ENCODE data around the gene FSD1.

Gene FSD1

DNA sequence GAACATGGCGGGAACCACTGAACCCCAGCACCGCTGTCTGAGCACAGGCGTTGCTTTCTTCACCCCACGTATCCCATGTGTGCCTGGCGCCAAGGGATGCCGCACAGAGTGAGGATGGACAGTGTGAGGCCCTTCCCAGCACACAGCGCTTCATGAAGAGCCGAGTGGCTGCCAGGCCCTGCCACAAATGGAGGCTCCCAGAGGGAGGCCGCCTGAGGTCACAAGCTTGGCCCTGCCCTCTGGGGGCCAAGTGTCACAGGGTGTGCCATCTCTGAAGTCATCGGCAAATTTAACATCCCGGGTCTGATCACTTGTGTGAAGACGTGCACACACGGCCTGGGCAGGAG, 63.4 kb downstream of the FSD1 start:
- TF ChIP-seq, protein P1, sequence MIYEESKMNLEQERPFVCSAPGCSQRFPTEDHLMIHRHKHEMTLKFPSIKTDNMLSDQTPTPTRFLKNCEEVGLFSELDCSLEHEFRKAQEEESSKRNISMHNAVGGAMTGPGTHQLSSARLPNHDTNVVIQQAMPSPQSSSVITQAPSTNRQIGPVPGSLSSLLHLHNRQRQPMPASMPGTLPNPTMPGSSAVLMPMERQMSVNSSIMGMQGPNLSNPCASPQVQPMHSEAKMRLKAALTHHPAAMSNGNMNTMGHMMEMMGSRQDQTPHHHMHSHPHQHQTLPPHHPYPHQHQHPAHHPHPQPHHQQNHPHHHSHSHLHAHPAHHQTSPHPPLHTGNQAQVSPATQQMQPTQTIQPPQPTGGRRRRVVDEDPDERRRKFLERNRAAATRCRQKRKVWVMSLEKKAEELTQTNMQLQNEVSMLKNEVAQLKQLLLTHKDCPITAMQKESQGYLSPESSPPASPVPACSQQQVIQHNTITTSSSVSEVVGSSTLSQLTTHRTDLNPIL (CRISPR knock-in tag; IDR thresholded peaks at IDR 0.05; ENCODE audit: low read depth), result no peak
- TF ChIP-seq PPARA (CRISPR knock-in tag; IDR thresholded peaks at IDR 0.05; ENCODE audit: borderline replicate concordance) (no peak), BACH2 (CRISPR knock-in tag; IDR thresholded peaks at IDR 0.05; ENCODE audit: borderline replicate concordance) (no peak), ZC3H10 (CRISPR knock-in tag; IDR thresholded peaks at IDR 0.05) (no peak), GLIS3 (CRISPR knock-in tag; IDR thresholded peaks at IDR 0.05) (no peak), ZNF8 (CRISPR knock-in tag; IDR thresholded peaks at IDR 0.05) (no peak), TCF4 (CRISPR knock-in tag; IDR thresholded peaks at IDR 0.05; ENCODE audit: borderline replicate concordance) (no peak), OSR1 (CRISPR knock-in tag; IDR thresholded peaks at IDR 0.05) (no peak)
- TF ChIP-seq, protein P2, sequence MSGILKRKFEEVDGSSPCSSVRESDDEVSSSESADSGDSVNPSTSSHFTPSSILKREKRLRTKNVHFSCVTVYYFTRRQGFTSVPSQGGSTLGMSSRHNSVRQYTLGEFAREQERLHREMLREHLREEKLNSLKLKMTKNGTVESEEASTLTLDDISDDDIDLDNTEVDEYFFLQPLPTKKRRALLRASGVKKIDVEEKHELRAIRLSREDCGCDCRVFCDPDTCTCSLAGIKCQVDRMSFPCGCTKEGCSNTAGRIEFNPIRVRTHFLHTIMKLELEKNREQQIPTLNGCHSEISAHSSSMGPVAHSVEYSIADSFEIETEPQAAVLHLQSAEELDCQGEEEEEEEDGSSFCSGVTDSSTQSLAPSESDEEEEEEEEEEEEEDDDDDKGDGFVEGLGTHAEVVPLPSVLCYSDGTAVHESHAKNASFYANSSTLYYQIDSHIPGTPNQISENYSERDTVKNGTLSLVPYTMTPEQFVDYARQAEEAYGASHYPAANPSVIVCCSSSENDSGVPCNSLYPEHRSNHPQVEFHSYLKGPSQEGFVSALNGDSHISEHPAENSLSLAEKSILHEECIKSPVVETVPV (CRISPR knock-in tag; IDR thresholded peaks at IDR 0.05), result no peak
- TF ChIP-seq, protein P3, sequence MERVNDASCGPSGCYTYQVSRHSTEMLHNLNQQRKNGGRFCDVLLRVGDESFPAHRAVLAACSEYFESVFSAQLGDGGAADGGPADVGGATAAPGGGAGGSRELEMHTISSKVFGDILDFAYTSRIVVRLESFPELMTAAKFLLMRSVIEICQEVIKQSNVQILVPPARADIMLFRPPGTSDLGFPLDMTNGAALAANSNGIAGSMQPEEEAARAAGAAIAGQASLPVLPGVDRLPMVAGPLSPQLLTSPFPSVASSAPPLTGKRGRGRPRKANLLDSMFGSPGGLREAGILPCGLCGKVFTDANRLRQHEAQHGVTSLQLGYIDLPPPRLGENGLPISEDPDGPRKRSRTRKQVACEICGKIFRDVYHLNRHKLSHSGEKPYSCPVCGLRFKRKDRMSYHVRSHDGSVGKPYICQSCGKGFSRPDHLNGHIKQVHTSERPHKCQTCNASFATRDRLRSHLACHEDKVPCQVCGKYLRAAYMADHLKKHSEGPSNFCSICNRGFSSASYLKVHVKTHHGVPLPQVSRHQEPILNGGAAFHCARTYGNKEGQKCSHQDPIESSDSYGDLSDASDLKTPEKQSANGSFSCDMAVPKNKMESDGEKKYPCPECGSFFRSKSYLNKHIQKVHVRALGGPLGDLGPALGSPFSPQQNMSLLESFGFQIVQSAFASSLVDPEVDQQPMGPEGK (CRISPR knock-in tag; IDR thresholded peaks at IDR 0.05; ENCODE audit: borderline replicate concordance), result no peak
- TF ChIP-seq, protein P4, sequence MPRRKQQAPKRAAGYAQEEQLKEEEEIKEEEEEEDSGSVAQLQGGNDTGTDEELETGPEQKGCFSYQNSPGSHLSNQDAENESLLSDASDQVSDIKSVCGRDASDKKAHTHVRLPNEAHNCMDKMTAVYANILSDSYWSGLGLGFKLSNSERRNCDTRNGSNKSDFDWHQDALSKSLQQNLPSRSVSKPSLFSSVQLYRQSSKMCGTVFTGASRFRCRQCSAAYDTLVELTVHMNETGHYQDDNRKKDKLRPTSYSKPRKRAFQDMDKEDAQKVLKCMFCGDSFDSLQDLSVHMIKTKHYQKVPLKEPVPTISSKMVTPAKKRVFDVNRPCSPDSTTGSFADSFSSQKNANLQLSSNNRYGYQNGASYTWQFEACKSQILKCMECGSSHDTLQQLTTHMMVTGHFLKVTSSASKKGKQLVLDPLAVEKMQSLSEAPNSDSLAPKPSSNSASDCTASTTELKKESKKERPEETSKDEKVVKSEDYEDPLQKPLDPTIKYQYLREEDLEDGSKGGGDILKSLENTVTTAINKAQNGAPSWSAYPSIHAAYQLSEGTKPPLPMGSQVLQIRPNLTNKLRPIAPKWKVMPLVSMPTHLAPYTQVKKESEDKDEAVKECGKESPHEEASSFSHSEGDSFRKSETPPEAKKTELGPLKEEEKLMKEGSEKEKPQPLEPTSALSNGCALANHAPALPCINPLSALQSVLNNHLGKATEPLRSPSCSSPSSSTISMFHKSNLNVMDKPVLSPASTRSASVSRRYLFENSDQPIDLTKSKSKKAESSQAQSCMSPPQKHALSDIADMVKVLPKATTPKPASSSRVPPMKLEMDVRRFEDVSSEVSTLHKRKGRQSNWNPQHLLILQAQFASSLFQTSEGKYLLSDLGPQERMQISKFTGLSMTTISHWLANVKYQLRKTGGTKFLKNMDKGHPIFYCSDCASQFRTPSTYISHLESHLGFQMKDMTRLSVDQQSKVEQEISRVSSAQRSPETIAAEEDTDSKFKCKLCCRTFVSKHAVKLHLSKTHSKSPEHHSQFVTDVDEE (CRISPR knock-in tag; IDR thresholded peaks at IDR 0.05), result no peak
- no peak for ATAC-seq

DNA sequence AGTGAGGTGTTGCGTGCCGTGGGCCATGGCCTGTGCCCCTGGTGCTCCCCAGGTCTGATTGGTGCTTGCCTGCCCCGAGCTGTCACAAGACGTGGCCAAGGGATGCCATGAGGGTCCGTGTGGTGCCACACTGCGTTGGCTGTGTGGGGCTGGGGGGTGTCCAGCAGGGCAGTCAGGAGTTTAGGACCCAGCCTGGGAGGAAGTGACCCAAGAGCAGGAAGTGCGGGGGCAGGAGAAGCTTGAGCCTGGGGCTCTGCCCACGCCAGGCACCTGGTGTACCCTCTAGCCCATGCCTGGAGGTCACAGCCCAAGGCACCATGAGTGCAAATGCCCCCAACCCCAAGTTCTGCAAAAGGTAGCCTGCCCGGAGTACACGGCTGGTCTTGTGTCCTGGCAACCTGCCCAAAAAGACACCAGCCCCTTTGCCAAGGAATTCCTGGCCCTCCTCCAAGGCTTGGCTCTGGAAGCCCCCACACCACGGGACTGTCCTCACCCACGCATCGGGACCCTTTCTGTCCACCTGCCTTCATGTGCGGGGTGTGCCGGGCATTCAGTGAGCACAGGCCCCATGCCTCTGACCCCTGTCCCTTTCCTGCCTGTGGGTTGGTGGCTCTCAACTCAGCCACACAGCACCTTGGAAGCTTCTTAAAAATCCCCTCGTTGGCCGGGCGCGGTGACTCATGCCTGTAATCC, 63.9 kb downstream of the FSD1 start:
- ATAC-seq, result peak; percentile 13
- TF ChIP-seq, protein P1 (CRISPR knock-in tag; IDR thresholded peaks at IDR 0.05; ENCODE audit: low read depth), result no peak

DNA sequence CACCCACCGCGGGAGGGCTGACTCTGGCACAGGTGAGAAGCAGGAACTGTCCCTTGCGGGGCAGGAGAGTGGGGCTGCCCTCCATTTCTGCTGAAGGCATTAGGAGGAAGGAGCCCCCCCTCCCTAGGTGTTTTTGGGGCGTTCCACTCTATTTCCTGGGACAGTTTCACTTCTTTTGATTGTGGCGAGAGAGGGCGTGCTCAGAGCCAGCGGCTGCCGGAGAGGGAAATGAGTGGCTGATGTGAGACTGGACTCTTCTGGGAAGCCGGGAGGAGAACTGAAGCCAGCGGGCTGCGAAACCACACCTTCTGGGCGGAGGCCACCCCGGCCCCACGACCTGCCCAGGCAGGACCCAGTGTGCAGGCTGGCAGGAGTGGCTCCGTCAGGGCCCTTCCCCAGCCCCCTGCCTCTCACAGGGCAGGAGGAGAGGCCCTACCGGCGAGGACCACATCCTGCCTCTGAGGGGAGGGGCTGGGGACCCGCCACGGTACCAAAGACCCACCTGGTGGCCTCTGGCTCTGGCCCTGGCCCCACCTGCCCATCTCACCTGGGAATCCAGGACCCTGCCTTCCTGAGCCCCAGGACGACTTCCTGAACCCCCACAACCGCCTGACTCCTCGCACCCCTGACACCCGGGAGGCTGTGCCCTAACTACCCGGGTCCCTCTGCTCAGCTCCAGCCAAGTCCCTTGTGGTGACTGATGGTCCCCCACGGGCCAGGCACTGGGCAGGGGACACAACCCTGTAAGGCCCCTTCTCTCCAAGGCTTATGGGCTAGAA, 64.9 kb downstream of the FSD1 start:
- ATAC-seq, result no peak; the same call in 2 of the 3 replicates
- TF ChIP-seq ISL1 (CRISPR knock-in tag; IDR thresholded peaks at IDR 0.05) (no peak), ARNTL (CRISPR knock-in tag; IDR thresholded peaks at IDR 0.05; ENCODE audit: borderline replicate concordance, low read depth) (no peak), ZNF8 (CRISPR knock-in tag; IDR thresholded peaks at IDR 0.05) (no peak), TOX (CRISPR knock-in tag; IDR thresholded peaks at IDR 0.05; ENCODE audit: borderline replicate concordance) (no peak), ZC3H10 (CRISPR knock-in tag; IDR thresholded peaks at IDR 0.05) (no peak), PPARA (CRISPR knock-in tag; IDR thresholded peaks at IDR 0.05; ENCODE audit: borderline replicate concordance) (no peak), SNAI2 (CRISPR knock-in tag; IDR thresholded peaks at IDR 0.05) (no peak), GLIS3 (CRISPR knock-in tag; IDR thresholded peaks at IDR 0.05) (no peak), ZNF565 (CRISPR knock-in tag; conservative IDR thresholded peaks at IDR 0.05; ENCODE audit: low read depth) (no peak), ZFP3 (CRISPR knock-in tag; IDR thresholded peaks at IDR 0.05) (no peak)
- TF ChIP-seq, protein P4 (CRISPR knock-in tag; IDR thresholded peaks at IDR 0.05), result no peak
- TF ChIP-seq, protein P3 (CRISPR knock-in tag; IDR thresholded peaks at IDR 0.05; ENCODE audit: borderline replicate concordance), result no peak
- TF ChIP-seq, protein P1 (CRISPR knock-in tag; IDR thresholded peaks at IDR 0.05; ENCODE audit: low read depth), result no peak

Measured in SK-N-SH treated with all-trans-retinoic acid at 6 μM for 48 hours (cell line).